HL-60 (cell line): ENCODE measurements around the gene HSCB.
"Not testable (repeated sequence)": the region's sequence is repeated elsewhere in the genome, so short reads cannot be mapped to it uniquely, and the experiment has no call there.

ENCODE experiments used
- DNase-seq, 2 experiments: peaks; one replicate each; pipeline ENCODE4 v3.0.0-alpha.2; 2010 to 2020; ENCODE audit warnings: low read depth in 1 of 2, low spot score in 1 of 2
- H3K27ac ChIP-seq: fragments of 250-450 bp; sonication (Bioruptor Pico); replicated peaks from 2 replicates; pipeline ENCODE4 v1.5.1; 2020; ENCODE audit warnings: mild to moderate bottlenecking, moderate library complexity
- H3K27me3 ChIP-seq: fragments of 250-450 bp; sonication (Bioruptor Pico); 2 replicates; pipeline ENCODE4 v1.5.1; 2021; ENCODE audit warnings: mild to moderate bottlenecking, moderate library complexity; ENCODE audit not compliant: insufficient read depth, poor library complexity, severe bottlenecking
- H3K4me3 ChIP-seq: replicated peaks from 2 replicates; pipeline ENCODE4 v1.5.1; 2011; ENCODE audit warnings: mild to moderate bottlenecking, control low read depth, low read length; ENCODE audit not compliant: insufficient read depth
- GABPA ChIP-seq: IDR thresholded peaks from 2 replicates; pipeline ENCODE4 v1.6.1; 2012; ENCODE audit warnings: low read depth
- POLR2AphosphoS5 ChIP-seq: IDR thresholded peaks from 2 replicates; pipeline ENCODE4 v1.6.1; 2012; ENCODE audit warnings: low read depth
- REST ChIP-seq: IDR thresholded peaks from 2 replicates; pipeline ENCODE4 v1.6.1; 2012; ENCODE audit warnings: low read depth; ENCODE audit not compliant: insufficient replicate concordance
- SPI1 ChIP-seq: IDR thresholded peaks from 2 replicates; pipeline ENCODE4 v1.6.1; 2012; ENCODE audit warnings: low read depth, mild to moderate bottlenecking, borderline replicate concordance
- TF ChIP-seq, protein P1 (sequence below): IDR thresholded peaks from one replicate; pipeline ENCODE4 v1.5.1; 2011; ENCODE audit warnings: low read length, control low read depth, inconsistent platforms; ENCODE audit not compliant: insufficient read depth

The HSCB gene

GRCh38 chr22:28743852-28744251, 2.0 kb downstream of the HSCB start:
- Histone ChIP-seq H3K27ac (no peak overlapping the region), H3K4me3 (no peak overlapping the region), H3K27me3 (no peaks in the 10 kb centered on the region)
- TF ChIP-seq, protein P1, sequence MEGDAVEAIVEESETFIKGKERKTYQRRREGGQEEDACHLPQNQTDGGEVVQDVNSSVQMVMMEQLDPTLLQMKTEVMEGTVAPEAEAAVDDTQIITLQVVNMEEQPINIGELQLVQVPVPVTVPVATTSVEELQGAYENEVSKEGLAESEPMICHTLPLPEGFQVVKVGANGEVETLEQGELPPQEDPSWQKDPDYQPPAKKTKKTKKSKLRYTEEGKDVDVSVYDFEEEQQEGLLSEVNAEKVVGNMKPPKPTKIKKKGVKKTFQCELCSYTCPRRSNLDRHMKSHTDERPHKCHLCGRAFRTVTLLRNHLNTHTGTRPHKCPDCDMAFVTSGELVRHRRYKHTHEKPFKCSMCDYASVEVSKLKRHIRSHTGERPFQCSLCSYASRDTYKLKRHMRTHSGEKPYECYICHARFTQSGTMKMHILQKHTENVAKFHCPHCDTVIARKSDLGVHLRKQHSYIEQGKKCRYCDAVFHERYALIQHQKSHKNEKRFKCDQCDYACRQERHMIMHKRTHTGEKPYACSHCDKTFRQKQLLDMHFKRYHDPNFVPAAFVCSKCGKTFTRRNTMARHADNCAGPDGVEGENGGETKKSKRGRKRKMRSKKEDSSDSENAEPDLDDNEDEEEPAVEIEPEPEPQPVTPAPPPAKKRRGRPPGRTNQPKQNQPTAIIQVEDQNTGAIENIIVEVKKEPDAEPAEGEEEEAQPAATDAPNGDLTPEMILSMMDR, result no peak
- TF ChIP-seq REST (no peak), POLR2AphosphoS5 (no peak), GABPA (no peak), SPI1 (no peak)
- DNase-seq, result no peak

DNA sequence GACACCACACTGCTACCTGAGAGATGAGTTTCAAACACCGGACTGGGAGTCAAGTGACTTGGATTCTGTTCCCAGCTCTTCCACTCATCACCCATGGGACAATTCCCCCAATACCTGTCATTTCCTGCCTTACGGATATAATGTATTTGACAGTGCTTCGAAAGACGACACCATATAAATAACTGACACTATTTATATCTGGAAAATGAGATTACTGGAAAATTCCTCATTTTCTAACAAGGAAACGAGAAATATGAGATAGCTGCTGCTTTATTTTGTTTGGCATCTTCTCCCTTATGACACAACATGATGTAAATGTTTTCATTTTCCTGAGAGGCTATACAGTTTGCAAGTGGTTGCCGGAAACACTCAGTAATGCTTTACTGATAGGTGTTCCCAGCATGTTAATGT, 8.6 kb downstream of the HSCB start:
- no peaks in the 10 kb centered on the region for H3K27me3 ChIP-seq
- no peak overlapping the region for H3K4me3 ChIP-seq
- TF ChIP-seq GABPA (no peak), POLR2AphosphoS5 (no peak), REST (no peak), SPI1 (no peak)
- TF ChIP-seq, protein P1, result no peak
- no peak overlapping the region for H3K27ac ChIP-seq
- no peak for DNase-seq

GRCh38 chr22:28754512-28754911, 12.7 kb downstream of the HSCB start:
- H3K4me3 ChIP-seq, DNase-seq, H3K27ac ChIP-seq, H3K27me3 ChIP-seq: not testable (repeated sequence)

DNA sequence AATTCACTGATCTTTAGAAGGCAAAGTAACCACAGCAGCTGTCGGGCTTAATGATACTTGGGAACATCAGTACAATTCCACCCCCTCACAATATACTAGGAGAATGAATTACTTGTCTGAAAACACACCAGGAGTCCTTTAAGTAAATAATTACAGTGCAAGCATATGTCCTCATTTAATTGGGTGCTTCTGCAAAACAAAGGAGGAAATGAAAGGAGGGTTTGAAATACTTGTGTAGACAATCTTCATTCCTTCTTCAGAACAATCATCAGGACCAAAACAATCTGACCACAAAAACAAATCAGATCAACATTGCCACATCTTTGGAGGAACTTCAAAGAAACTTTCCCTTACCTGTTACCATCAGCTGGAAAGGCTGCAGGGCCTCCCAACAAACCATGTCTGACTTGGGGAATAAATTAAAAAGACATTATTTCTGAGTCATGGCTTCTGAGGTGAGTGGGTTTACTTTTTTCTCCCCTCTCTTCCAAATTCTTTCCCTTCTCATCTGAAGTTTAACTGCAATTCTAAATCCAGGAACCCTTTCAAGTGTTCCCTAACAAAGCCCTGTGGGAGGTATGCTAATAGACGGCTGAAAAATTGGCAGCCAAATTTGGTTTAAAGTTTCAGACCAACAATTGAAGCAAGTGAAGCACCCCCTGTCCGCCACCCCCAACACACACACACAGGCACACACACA, 18.2 kb downstream of the HSCB start:
- H3K4me3 ChIP-seq, result no peak overlapping the region

More for the DNA sequence above, 18.2 kb downstream of the HSCB start:
- Histone ChIP-seq H3K27me3 (no peaks in the 10 kb centered on the region), H3K27ac (no peak overlapping the region)
- no peak for DNase-seq
- TF ChIP-seq REST, result no peak
- no peak for TF ChIP-seq GABPA
- TF ChIP-seq, protein P1, result no peak
- TF ChIP-seq POLR2AphosphoS5, result no peak
- TF ChIP-seq SPI1, result no peak
